Glomerular visceral epithelial cell (primary cell): ENCODE measurements around the gene PTPRA.

ENCODE experiments used
- DNase-seq: peaks from one replicate; pipeline ENCODE4 v3.0.0-alpha.2; 2016; ENCODE audit errors: extremely low spot score

Gene PTPRA

GRCh38 chr20:2858591-2858990 lies 14.7 kb upstream of the PTPRA start:
- DNase-seq = no peak

GRCh38 chr20:2859330-2860121 lies 13.8 kb upstream of the PTPRA start:
- peak; percentile 45 for DNase-seq

GRCh38 chr20:2864626-2865025 lies 8.7 kb upstream of the PTPRA start:
- DNase-seq = no peak

- DNase-seq = no peak
These were observed 8.2 kb upstream of the PTPRA start for GRCh38 chr20:2865101-2865500.

GRCh38 chr20:2865630-2866029 lies 7.7 kb upstream of the PTPRA start:
- no peak for DNase-seq

GRCh38 chr20:2866236-2866635 lies 7.0 kb upstream of the PTPRA start:
- no peak for DNase-seq

GRCh38 chr20:2867081-2867864 lies 6.0 kb upstream of the PTPRA start:
- peak; percentile 16 for DNase-seq

- DNase-seq = no peak
These were observed 3.9 kb upstream of the PTPRA start for GRCh38 chr20:2869381-2869780.

GRCh38 chr20:2871111-2871465 lies 2.2 kb upstream of the PTPRA start:
- DNase-seq = no peak

- no peak for DNase-seq
These were observed 1.4 kb upstream of the PTPRA start for GRCh38 chr20:2871661-2872458.

- DNase-seq = peak; percentile 45
These were observed 747 bp upstream of the PTPRA start for GRCh38 chr20:2872459-2873009.

- DNase-seq = peak; percentile 64
These were observed 413 bp downstream of the PTPRA start for GRCh38 chr20:2873747-2874041.

GRCh38 chr20:2874456-2874855 lies 1.2 kb downstream of the PTPRA start:
- peak; percentile 21 for DNase-seq

GRCh38 chr20:2875690-2876203 lies 2.5 kb downstream of the PTPRA start:
- no peak for DNase-seq

- no peak for DNase-seq
These were observed 5.2 kb downstream of the PTPRA start for GRCh38 chr20:2878515-2878914.

- DNase-seq = peak; percentile 40
These were observed 5.9 kb downstream of the PTPRA start for GRCh38 chr20:2879146-2879545.

GRCh38 chr20:2880650-2881049 lies 7.4 kb downstream of the PTPRA start:
- DNase-seq = no peak

GRCh38 chr20:2883726-2884637 lies 10.7 kb downstream of the PTPRA start:
- no peak for DNase-seq

GRCh38 chr20:2887715-2888114 lies 14.4 kb downstream of the PTPRA start:
- no peak for DNase-seq

GRCh38 chr20:2888224-2888955 lies 15.1 kb downstream of the PTPRA start:
- DNase-seq = no peak
